Measurements from ENCODE around the gene IL9.

DNA sequence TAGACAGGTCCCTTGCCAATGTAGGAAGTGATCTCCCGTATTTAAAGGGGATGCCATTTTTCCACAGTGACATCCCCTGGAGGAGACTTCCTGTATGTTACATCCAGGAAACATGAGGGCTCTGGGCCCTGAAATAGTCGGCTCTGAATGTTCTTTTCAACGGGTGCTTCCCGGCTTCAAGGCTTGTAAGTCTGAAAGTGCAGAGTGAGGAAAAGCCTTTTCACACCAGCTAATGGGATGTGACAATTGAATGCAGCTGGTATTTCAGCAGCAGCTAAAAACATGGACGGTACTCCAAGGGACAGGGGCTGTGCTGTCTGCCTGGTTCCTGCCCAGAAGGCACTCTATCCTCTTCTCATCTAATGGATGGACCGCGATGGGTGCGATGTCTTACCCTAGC, 1.4 kb downstream of the IL9 start:
- TF ChIP-seq SIN3A (IDR thresholded peaks at IDR 0.05; ENCODE audit: low read depth, low read length) (no peak), ZNF274 (IDR thresholded peaks at IDR 0.05; ENCODE audit: insufficient read depth, insufficient read length) (no peak), JUND (IDR thresholded peaks at IDR 0.05; ENCODE audit: low read depth, low read length) (no peak), REST (IDR thresholded peaks at IDR 0.05; ENCODE audit: low read depth, low read length) (no peak), CTCF (IDR thresholded peaks at IDR 0.05 in 2 of 3, conservative IDR thresholded peaks at IDR 0.05 in 1 of 3; ENCODE audit: control insufficient read depth in 2 of 3, extremely low read depth in 1 of 3, insufficient read depth in 1 of 3, low read depth in 3 of 3, low read length in 3 of 3) (no peak), EZH2 (IDR thresholded peaks at IDR 0.05; ENCODE audit: borderline replicate concordance, control insufficient read depth, low read depth, low read length) (no peak), NFXL1 (IDR thresholded peaks at IDR 0.05; ENCODE audit: borderline replicate concordance) (no peak), TCF7 (IDR thresholded peaks at IDR 0.05; ENCODE audit: borderline replicate concordance) (no peak), RBBP5 (conservative IDR thresholded peaks at IDR 0.05) (no peak), TARDBP (IDR thresholded peaks at IDR 0.05; ENCODE audit: borderline replicate concordance) (no peak), POLR2AphosphoS5 (IDR thresholded peaks at IDR 0.05; ENCODE audit: low read length) (no peak)
- TF ChIP-seq, protein P1, sequence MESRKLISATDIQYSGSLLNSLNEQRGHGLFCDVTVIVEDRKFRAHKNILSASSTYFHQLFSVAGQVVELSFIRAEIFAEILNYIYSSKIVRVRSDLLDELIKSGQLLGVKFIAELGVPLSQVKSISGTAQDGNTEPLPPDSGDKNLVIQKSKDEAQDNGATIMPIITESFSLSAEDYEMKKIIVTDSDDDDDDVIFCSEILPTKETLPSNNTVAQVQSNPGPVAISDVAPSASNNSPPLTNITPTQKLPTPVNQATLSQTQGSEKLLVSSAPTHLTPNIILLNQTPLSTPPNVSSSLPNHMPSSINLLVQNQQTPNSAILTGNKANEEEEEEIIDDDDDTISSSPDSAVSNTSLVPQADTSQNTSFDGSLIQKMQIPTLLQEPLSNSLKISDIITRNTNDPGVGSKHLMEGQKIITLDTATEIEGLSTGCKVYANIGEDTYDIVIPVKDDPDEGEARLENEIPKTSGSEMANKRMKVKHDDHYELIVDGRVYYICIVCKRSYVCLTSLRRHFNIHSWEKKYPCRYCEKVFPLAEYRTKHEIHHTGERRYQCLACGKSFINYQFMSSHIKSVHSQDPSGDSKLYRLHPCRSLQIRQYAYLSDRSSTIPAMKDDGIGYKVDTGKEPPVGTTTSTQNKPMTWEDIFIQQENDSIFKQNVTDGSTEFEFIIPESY (IDR thresholded peaks at IDR 0.05), result no peak
- TF ChIP-seq, protein P2, sequence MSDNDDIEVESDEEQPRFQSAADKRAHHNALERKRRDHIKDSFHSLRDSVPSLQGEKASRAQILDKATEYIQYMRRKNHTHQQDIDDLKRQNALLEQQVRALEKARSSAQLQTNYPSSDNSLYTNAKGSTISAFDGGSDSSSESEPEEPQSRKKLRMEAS (IDR thresholded peaks at IDR 0.05; ENCODE audit: low read depth, low read length), result no peak
